Body of pancreas (tissue), 4 donors: ENCODE data around the gene FOXC1. TPM values are rescaled to one million over a fixed set of nuclear protein-coding genes. Genes with fewer than 3 reads are reported as not detected.

Experiments
- ATAC-seq: fragments of 150-250 bp; one replicate; pipeline ENCODE4 v1.9.1; 2016
- DNase-seq, 4 donors: peaks; one replicate each; pipeline ENCODE4 v3.0.0-alpha.2; 2019
- H3K27ac ChIP-seq, 4 donors: fragments of 200-600 bp; sonication (generic); 1 replicate in 3 of 4; 2 replicates in 1 of 4; pipeline versions ENCODE4 v1.5.1 to v1.6.1; 2016 to 2019; ENCODE audit warnings: mild to moderate bottlenecking in 1 of 4, mixed read lengths in 1 of 4, moderate library complexity in 1 of 4
- H3K27me3 ChIP-seq, 2 donors: fragments of 200-600 bp; sonication (generic); one replicate each; pipeline ENCODE4 v1.6.0; 2016; ENCODE audit warnings: mild to moderate bottlenecking in 1 of 2
- H3K36me3 ChIP-seq, 2 donors: fragments of 200-600 bp; sonication (generic); replicated peaks in 1 of 2; 2 replicates each; pipeline ENCODE4 v1.5.1; 2016; ENCODE audit warnings: low read depth in 2 of 2; ENCODE audit not compliant: insufficient read depth in 1 of 2
- H3K4me1 ChIP-seq: fragments of 200-600 bp; sonication (generic); one replicate; pipeline ENCODE4 v1.6.0; 2016
- H3K4me3 ChIP-seq, 2 donors: fragments of 200-600 bp; sonication (generic); 1 replicate in 1 of 2; 2 replicates in 1 of 2; pipeline ENCODE4 v1.5.1; 2016 to 2019
- H3K9me3 ChIP-seq, 3 donors: fragments of 200-600 bp; sonication (generic); 1 replicate in 2 of 3; 2 replicates in 1 of 3; pipeline ENCODE4 v1.5.1; 2016
- CTCF ChIP-seq, 7 experiments: fragments of 450-650 bp in 4 of 7; fragments of 200-600 bp in 3 of 7; sonication (generic) in 3 of 7; IDR thresholded peaks; one replicate each; pipeline ENCODE4 v1.5.1; 2016 to 2019; ENCODE audit warnings: antibody characterized with exemption in 7 of 7
- POLR2A ChIP-seq, 3 donors: fragments of 450-650 bp; IDR thresholded peaks; one replicate each; pipeline ENCODE4 v1.6.1; 2016; ENCODE audit warnings: antibody characterized with exemption in 3 of 3, mild to moderate bottlenecking in 2 of 3
- WGBS, 2 donors: methylation state at CpG; one replicate each; pipeline ENCODE4 v1.1.5; 2017; 5-methylcytosine and 5-hydroxymethylcytosine counted together
- intact Hi-C: fragments of 100-400 bp; cut with DNase I; formaldehyde crosslinking; loops from one replicate; pipeline ENCODE4 v1.15.1; 2023
- total RNA-seq, 2 donors: library from RNA; depleted of rRNA; stranded (reverse); fragments of >200 nt; gene quantifications; one replicate each; pipeline ENCODE4 v1.1.0, GENCODE V29; 2016

FOXC1 gene
- total RNA-seq, 2 donors from 2014 or later: 2.0 to 3.6 TPM

- intact Hi-C loops: no loop called here
- Histone ChIP-seq H3K4me3 (no peak overlapping the region), H3K27me3 (no peaks in the 10 kb centered on the region), H3K4me1 (no peaks in the 10 kb centered on the region), H3K36me3 (no peaks in the 10 kb centered on the region), H3K9me3 (no peaks in the 10 kb centered on the region), H3K27ac (no peak overlapping the region)
- TF ChIP-seq CTCF (IDR thresholded peaks at IDR 0.05) (no peak), POLR2A (IDR thresholded peaks at IDR 0.05) (no peak)
- DNase-seq (no peak), ATAC-seq (no peak)
- 67 to 69% methylated on average over 14 of the region's 14 CpGs for WGBS, 2 donors
Observed at GRCh38 chr6:1584996-1585668, 24.6 kb upstream of the FOXC1 start.

GRCh38 chr6:1585669-1586049 is 24.1 kb upstream of the FOXC1 start:
- DNase-seq (no peak), ATAC-seq (no peak)
- Histone ChIP-seq H3K9me3 (no peaks in the 10 kb centered on the region), H3K4me3 (no peak overlapping the region), H3K36me3 (no peaks in the 10 kb centered on the region), H3K27ac (no peak overlapping the region), H3K27me3 (no peaks in the 10 kb centered on the region), H3K4me1 (no peaks in the 10 kb centered on the region)
- intact Hi-C loops: no loop called here
- no peak for TF ChIP-seq CTCF (IDR thresholded peaks at IDR 0.05)
- TF ChIP-seq POLR2A (IDR thresholded peaks at IDR 0.05): no peak
- 77 to 81% methylated on average over 12 of the region's 12 CpGs for WGBS, 2 donors

GRCh38 chr6:1586256-1586655 is 23.5 kb upstream of the FOXC1 start:
- no peaks in the 10 kb centered on the region for H3K4me1 ChIP-seq
- H3K4me3 ChIP-seq: no peak overlapping the region
- no peak for TF ChIP-seq CTCF (IDR thresholded peaks at IDR 0.05)
- no peak for TF ChIP-seq POLR2A (IDR thresholded peaks at IDR 0.05)
- ATAC-seq (no peak), DNase-seq (no peak)
- WGBS, 2 donors: 82 to 91% methylated on average over 7 of the region's 7 CpGs
- no peak overlapping the region for H3K27ac ChIP-seq
- intact Hi-C loops: no loop called here
- H3K36me3 ChIP-seq: no peaks in the 10 kb centered on the region
- H3K9me3 ChIP-seq: no peaks in the 10 kb centered on the region
- H3K27me3 ChIP-seq: no peaks in the 10 kb centered on the region

- DNase-seq: no peak
- Histone ChIP-seq H3K9me3 (no peaks in the 10 kb centered on the region), H3K27ac (no peak overlapping the region), H3K36me3 (no peaks in the 10 kb centered on the region), H3K27me3 (no peaks in the 10 kb centered on the region), H3K4me3 (no peak overlapping the region), H3K4me1 (no peaks in the 10 kb centered on the region)
- WGBS, 2 donors: 83 to 85% methylated on average over 5 of the region's 5 CpGs
- no peak for ATAC-seq
- TF ChIP-seq CTCF (IDR thresholded peaks at IDR 0.05) (no peak), POLR2A (IDR thresholded peaks at IDR 0.05) (no peak)
- intact Hi-C loops: no loop called here
Observed at GRCh38 chr6:1586861-1587450, 22.8 kb upstream of the FOXC1 start.

- 84 to 93% methylated on average over 7 of the region's 7 CpGs for WGBS, 2 donors
- DNase-seq (no peak), ATAC-seq (no peak)
- no peak for TF ChIP-seq CTCF (IDR thresholded peaks at IDR 0.05)
- no peak for TF ChIP-seq POLR2A (IDR thresholded peaks at IDR 0.05)
- Histone ChIP-seq H3K4me1 (no peaks in the 10 kb centered on the region), H3K36me3 (no peaks in the 10 kb centered on the region), H3K27ac (no peak overlapping the region), H3K9me3 (no peaks in the 10 kb centered on the region), H3K4me3 (no peak overlapping the region), H3K27me3 (no peaks in the 10 kb centered on the region)
- intact Hi-C loops: no loop called here
Observed at GRCh38 chr6:1587546-1587945, 22.2 kb upstream of the FOXC1 start.
